Activated CD8-positive, alpha-beta memory T cell treated with anti-CD3 and anti-CD28 coated beads for 24 hours (primary cell): ENCODE measurements around the gene FAM241A.

Experiments
- DNase-seq: peaks from one replicate; pipeline ENCODE4 v3.0.0-alpha.2; 2020

Gene FAM241A

GRCh38 chr4:112222219-112222955 is 77.1 kb downstream of the FAM241A start:
- DNase-seq: no peak

GRCh38 chr4:112225157-112225556 is 79.9 kb downstream of the FAM241A start:
- no peak for DNase-seq

- peak; percentile 98 for DNase-seq
Observed at GRCh38 chr4:112230879-112231778, 85.9 kb downstream of the FAM241A start.

GRCh38 chr4:112231779-112232713 is 86.8 kb downstream of the FAM241A start, which contains the start of gene AP1AR:
TSS of gene AP1AR (plus strand) at chr4:112231787. CDS start at chr4:112232092, 305 bp downstream.
- peak; percentile 94 for DNase-seq

GRCh38 chr4:112234952-112235609 is 89.8 kb downstream of the FAM241A start:
- no peak for DNase-seq

GRCh38 chr4:112236040-112236439 is 90.8 kb downstream of the FAM241A start:
- no peak for DNase-seq

- no peak for DNase-seq
Observed at GRCh38 chr4:112238833-112239232, 93.6 kb downstream of the FAM241A start.
